DMS53 treated with DMSO at 0.1 percent for 48 hours (cell line): ENCODE data around the gene OR10R2.

ENCODE experiments used
- DNase-seq: peaks from one replicate; lab custom pipeline; 2025; ENCODE audit not compliant: unreplicated experiment; lab: John Stamatoyannopoulos, UW

Gene OR10R2

GRCh38 chr1:158521666-158522058, 49.6 kb downstream of the OR10R2 start:
- DNase-seq: no peak

- peak; percentile 90 for DNase-seq
Measured at GRCh38 chr1:158527190-158527815, 55.3 kb downstream of the OR10R2 start.
